ENCODE data around the gene CFDP1. TPM values are rescaled to one million over a fixed set of nuclear protein-coding genes. Genes with fewer than 3 reads are reported as not detected.
A peak's percentile ranks its signal among the peaks of the same experiment; 100 is the strongest.

The CFDP1 gene
- total and polyA plus RNA-seq, 10 donors: 56.1 to 222 (median 108) TPM

DNA sequence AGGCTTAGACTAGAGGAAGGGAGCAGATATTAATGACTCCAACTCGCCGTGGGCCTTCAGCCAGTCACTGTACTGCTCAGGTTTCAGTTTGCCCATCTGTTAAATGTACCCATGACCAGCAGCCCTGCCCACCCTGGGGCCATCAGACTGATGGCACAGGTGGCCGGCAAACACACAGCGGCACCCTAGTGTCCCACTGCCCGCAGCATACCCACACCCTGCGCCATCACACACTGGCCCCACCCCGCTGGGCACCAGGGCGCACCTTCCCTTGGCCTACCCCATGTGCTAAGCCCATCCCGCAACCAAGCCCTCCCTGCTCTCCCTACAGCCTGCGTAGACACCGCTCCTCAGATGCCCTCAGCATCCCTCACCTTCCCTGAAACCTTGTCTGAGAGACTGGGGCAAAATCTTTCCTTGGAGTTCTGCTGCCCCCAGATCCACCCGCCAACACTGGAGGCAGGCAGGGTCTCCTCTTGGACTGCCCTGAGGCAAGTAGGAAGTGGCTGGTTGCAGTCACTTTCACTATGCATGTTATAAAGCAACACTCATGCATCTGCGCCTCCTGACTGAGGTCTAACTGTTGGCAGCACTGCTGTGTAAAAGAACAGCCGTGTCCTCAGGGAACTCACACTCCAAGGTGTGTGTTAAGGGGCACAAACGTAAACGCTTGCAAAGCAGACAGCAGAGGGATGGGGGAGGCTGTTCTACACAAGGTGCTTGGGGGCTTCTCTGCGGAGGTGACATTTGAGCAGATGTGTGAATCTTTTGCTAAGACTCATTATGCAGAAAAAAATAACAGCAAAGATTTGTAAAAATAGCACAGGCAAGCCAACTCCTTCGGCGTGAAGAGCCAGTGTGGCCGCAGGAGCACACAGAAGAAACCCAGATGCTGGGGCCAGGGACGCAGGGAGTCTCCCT lies 175.2 kb downstream of the CFDP1 start:
- no peak for DNase-seq
- Histone ChIP-seq H3K27ac (peak overlapping the region in 6 of 8 donors; percentile 79 to 91 (median 89)), H3K4me1 (peaks cover 40 to 99% (median 71%) of the 10 kb centered on the region in 6 donors), H3K36me3 (no peaks in the 10 kb centered on the region), H3K4me3 (no peak overlapping the region), H3K27me3 (replicated peaks in 1 of 7) (peaks cover 0 to 86% (median 6%) of the 10 kb centered on the region in 7 donors), H3K9me3 (no peaks in the 10 kb centered on the region)
- 72 to 87% (median 78%) methylated on average over 19 to 21 of the region's 21 CpGs for WGBS, 5 donors
- TF ChIP-seq POLR2AphosphoS5 (IDR thresholded peaks at IDR 0.05): peak in 1 of 3 donors; percentile 16
- TF ChIP-seq, protein P1, sequence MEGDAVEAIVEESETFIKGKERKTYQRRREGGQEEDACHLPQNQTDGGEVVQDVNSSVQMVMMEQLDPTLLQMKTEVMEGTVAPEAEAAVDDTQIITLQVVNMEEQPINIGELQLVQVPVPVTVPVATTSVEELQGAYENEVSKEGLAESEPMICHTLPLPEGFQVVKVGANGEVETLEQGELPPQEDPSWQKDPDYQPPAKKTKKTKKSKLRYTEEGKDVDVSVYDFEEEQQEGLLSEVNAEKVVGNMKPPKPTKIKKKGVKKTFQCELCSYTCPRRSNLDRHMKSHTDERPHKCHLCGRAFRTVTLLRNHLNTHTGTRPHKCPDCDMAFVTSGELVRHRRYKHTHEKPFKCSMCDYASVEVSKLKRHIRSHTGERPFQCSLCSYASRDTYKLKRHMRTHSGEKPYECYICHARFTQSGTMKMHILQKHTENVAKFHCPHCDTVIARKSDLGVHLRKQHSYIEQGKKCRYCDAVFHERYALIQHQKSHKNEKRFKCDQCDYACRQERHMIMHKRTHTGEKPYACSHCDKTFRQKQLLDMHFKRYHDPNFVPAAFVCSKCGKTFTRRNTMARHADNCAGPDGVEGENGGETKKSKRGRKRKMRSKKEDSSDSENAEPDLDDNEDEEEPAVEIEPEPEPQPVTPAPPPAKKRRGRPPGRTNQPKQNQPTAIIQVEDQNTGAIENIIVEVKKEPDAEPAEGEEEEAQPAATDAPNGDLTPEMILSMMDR (IDR thresholded peaks at IDR 0.05 in 8 of 11, conservative IDR thresholded peaks at IDR 0.05 in 3 of 11): no peak
- intact Hi-C loops (cut with DNase I; ENCODE audit: low total_unique reads): no loop called here

DNA sequence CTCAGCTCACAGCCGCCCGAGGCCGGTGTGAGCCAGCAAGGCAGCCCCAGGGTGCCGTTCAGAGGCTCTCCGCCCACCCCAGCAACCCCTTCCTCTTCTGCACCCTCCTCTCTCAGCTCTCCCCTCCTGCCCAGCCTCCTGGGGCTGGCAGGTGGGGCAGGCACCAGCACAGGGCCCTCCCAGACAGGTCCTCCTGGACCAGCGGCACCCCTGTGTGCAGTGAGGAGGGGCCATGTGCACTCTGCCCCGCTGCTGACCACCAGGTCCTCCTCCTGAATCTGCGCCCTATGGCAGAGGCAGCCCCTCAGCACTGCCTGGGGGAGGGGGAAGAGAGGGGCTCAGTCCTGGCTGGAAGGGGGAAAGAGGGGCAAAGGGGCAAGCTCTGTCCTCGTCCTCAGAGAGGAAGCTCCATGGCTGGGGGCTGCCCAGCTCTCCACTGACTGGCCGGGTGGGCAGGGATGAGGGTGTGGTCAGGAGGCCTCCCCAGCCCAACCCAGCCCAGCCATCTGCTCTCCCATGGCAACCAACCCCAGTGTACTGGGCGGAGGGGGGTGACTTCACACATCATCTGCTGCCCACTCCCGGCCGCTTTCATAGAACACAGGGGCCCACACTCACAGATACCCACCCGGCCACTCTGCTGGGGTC lies 176.5 kb downstream of the CFDP1 start:
- Histone ChIP-seq H3K36me3 (no peaks in the 10 kb centered on the region), H3K27ac (peak overlapping the region; percentile 50 to 91 (median 88)), H3K4me3 (no peak overlapping the region), H3K4me1 (peaks cover 44 to 99% (median 74%) of the 10 kb centered on the region in 6 donors), H3K27me3 (replicated peaks in 1 of 7) (peaks cover 0 to 86% (median 16%) of the 10 kb centered on the region in 7 donors), H3K9me3 (no peaks in the 10 kb centered on the region)
- TF ChIP-seq, protein P1 (IDR thresholded peaks at IDR 0.05 in 8 of 11, conservative IDR thresholded peaks at IDR 0.05 in 3 of 11): no peak
- TF ChIP-seq POLR2AphosphoS5 (IDR thresholded peaks at IDR 0.05): peak in 1 of 3 donors; percentile 51
- intact Hi-C loops (cut with DNase I; ENCODE audit: low total_unique reads): no loop called here
- DNase-seq: no peak
- 25 to 61% (median 51%) methylated on average over 4 to 14 of the region's 14 CpGs for WGBS, 5 donors

DNA sequence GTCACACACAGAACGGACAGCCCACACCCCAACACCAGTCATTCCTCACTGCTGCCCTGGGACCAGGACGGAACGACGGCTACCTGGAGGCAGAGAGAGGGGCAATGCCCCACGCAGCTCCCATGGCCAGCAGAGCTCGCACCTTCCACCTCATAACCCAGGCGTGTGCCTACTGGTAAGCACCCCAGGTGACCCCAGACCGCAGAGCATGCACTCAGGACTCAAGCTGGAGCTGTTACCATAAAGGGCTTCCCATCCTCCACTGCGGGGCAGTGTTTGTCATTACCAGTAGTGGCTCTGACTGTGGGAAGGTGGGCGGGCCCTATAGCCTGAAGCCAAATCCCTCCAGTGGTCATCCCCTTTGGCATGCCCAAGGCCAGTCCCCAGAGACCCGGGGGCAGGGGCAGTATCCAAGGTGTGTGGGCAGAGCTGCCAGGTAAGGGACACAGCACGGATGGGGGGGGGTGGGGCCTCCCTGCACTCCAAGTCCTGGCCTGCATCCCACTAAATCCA lies 177.2 kb downstream of the CFDP1 start:
- no peaks in the 10 kb centered on the region for H3K36me3 ChIP-seq
- no peak overlapping the region for H3K4me3 ChIP-seq
- intact Hi-C loops (cut with DNase I; ENCODE audit: low total_unique reads): no loop called here
- peaks cover 0 to 88% (median 20%) of the 10 kb centered on the region in 7 donors for H3K27me3 ChIP-seq (replicated peaks in 1 of 7)
- WGBS, 5 donors: 48 to 81% (median 63%) methylated on average over 9 to 12 of the region's 12 CpGs
- peaks cover 45 to 97% (median 75%) of the 10 kb centered on the region in 6 donors for H3K4me1 ChIP-seq
- no peaks in the 10 kb centered on the region for H3K9me3 ChIP-seq
- peak; percentile 70 for DNase-seq
- H3K27ac ChIP-seq: peak overlapping the region; percentile 50 to 91 (median 88)
- TF ChIP-seq, protein P1 (IDR thresholded peaks at IDR 0.05 in 8 of 11, conservative IDR thresholded peaks at IDR 0.05 in 3 of 11): no peak
- TF ChIP-seq POLR2A (IDR thresholded peaks at IDR 0.05) (no peak), POLR2AphosphoS5 (IDR thresholded peaks at IDR 0.05) (no peak)

All from spleen (tissue), 11 donors.